Cardiac septum (tissue), 1 donor: ENCODE results near the gene POLR3C. TPM values are rescaled to one million over a fixed set of nuclear protein-coding genes. Genes with fewer than 3 reads are reported as not detected.

Experiments used
- DNase-seq: peaks from one replicate; pipeline ENCODE4 v3.0.0-alpha.2; 2020; ENCODE audit warnings: low spot score
- intact Hi-C: fragments of 100-400 bp; cut with DNase I; formaldehyde crosslinking; loops from one replicate; pipeline ENCODE4 v1.14.0; 2022
- microRNA-seq: library from miRNA; unstranded; fragments of <30 nt; microRNA quantifications from one replicate; pipeline ENCODE4 v1.2.0, GENCODE V29; 2020
- total RNA-seq: library from RNA; stranded (reverse); fragmentation: NEBNext Ultra II Directional; extraction: Animal tissue kit (Norgen Biotek cat#: 25700); gene quantifications from one replicate; pipeline ENCODE4 v1.2.1, GENCODE V29; 2021
- donor health status: DM: no; HTN: no; CAD: no.

Gene POLR3C
- total RNA-seq, 1 donor from 2014 or later: 14.0 TPM

DNA sequence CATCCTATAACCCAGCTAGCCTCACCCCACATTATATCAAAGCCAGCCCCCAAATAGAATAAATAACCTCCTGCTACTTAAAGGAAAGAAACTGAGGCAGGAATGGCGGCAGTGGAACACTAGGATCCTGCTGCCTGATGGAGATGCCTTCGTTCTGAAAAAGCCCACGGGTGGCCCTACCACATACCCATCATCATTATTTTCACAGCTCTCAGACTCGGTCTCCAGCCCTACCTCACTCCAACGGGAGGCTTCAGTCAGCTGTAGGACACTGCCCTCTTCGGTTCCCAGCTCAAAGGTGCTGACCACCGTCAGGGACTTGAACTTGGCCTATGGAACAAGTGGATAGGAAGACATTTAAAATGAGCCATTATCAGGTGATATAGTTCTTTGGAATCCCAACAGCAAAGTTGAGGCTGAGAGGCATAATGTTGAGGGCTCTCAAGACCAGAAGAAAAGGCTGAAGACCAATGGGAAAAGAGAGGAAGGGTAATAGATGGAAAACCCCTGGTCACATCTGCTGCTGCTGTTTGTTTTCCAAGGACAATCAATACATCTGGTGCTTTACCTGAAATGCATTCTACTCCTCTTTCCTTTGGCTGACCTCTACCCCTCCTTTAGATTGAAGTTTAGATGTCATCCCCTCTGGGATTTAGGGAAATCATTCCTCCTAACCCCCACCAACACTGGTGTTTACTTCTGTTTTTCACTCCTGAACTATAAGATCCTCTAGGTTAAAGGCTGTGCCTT is 69.5 kb downstream of the POLR3C start:
- intact Hi-C loops: loop anchor here (2.0 kb wide), 2 partner anchors 67 to 117 kb away; no protein-coding TSS in a partner anchor
- no peak for DNase-seq

Small RNA genes within 50 kb of the gene (microRNA-seq; reads per million reads assigned to microRNA genes)
- not detected for gene MIR6736

Other genes starting within 250 kb of the POLR3C start
- 9.3 TPM for gene GPR89A, start 216.2 kb upstream of the POLR3C start, total RNA-seq
- 0.48 TPM for gene PDZK1, start 116.8 kb upstream of the POLR3C start, total RNA-seq
- gene CD160, start 104.7 kb upstream of the POLR3C start, total RNA-seq: 0.22 TPM
- 74.5 TPM for gene RNF115, start 105 bp upstream of the POLR3C start, total RNA-seq
- gene NUDT17, start 21.4 kb downstream of the POLR3C start, total RNA-seq: 2.7 TPM
- gene PIAS3, start 34.9 kb downstream of the POLR3C start, total RNA-seq: 19.7 TPM
- 0.73 TPM for gene ANKRD35, start 61.7 kb downstream of the POLR3C start, total RNA-seq
- gene ITGA10, start 85.8 kb downstream of the POLR3C start, total RNA-seq: 3.8 TPM
- gene PEX11B, start 94.5 kb downstream of the POLR3C start, total RNA-seq: 17.4 TPM
- 74.2 TPM for gene RBM8A, start 103.3 kb downstream of the POLR3C start, total RNA-seq
- 25.6 TPM for gene LIX1L, start 133.8 kb downstream of the POLR3C start, total RNA-seq
- 2.9 TPM for gene ANKRD34A, start 140.4 kb downstream of the POLR3C start, total RNA-seq
- 36.8 TPM for gene POLR3GL, start 140.5 kb downstream of the POLR3C start, total RNA-seq
- 689 TPM for gene TXNIP, start 172.4 kb downstream of the POLR3C start, total RNA-seq
- 73.8 TPM for gene HJV, start 197.5 kb downstream of the POLR3C start, total RNA-seq